Trophoblast cell (in vitro differentiated cells and primary cell): Measurements from ENCODE around the gene CASS4.

Source experiments
- DNase-seq, 2 donors: peaks; one replicate each; pipeline ENCODE4 v3.0.0-alpha.2; 2016
- H2AFZ ChIP-seq: 2 replicates; pipeline ENCODE4 v1.6.1; 2013; ENCODE audit warnings: low read length, moderate library complexity, mild to moderate bottlenecking; ENCODE audit not compliant: insufficient read depth, poor library complexity
- H2AK5ac ChIP-seq: 2 replicates; pipeline ENCODE4 v1.6.1; 2013; ENCODE audit warnings: mild to moderate bottlenecking, low read length
- H2BK120ac ChIP-seq: 2 replicates; pipeline ENCODE4 v1.6.1; 2013; ENCODE audit warnings: low read length, mild to moderate bottlenecking, moderate library complexity; ENCODE audit not compliant: insufficient read depth, poor library complexity
- H2BK12ac ChIP-seq: 2 replicates; pipeline ENCODE4 v1.6.1; 2013; ENCODE audit warnings: mild to moderate bottlenecking, low read length, moderate library complexity
- H2BK5ac ChIP-seq: 2 replicates; pipeline ENCODE4 v1.6.1; 2013; ENCODE audit warnings: low read length, low read depth, moderate library complexity, mild to moderate bottlenecking; ENCODE audit not compliant: poor library complexity
- H3K14ac ChIP-seq: 2 replicates; pipeline ENCODE4 v1.6.1; 2013; ENCODE audit warnings: mild to moderate bottlenecking, low read length
- H3K18ac ChIP-seq: 2 replicates; pipeline ENCODE4 v1.6.1; 2013; ENCODE audit warnings: mild to moderate bottlenecking, low read length
- H3K23ac ChIP-seq: 2 replicates; pipeline ENCODE4 v1.6.1; 2013; ENCODE audit warnings: low read length
- H3K27ac ChIP-seq: 2 replicates; pipeline ENCODE4 v1.5.1; 2013; ENCODE audit warnings: low read depth, mild to moderate bottlenecking, inconsistent platforms, low read length, moderate library complexity
- H3K27me3 ChIP-seq: 2 replicates; pipeline ENCODE4 v1.6.1; 2013; ENCODE audit warnings: inconsistent platforms, mild to moderate bottlenecking, low read length, moderate library complexity; ENCODE audit not compliant: insufficient read depth
- H3K36me3 ChIP-seq, 2 experiments: 1 replicate in 1 of 2; 2 replicates in 1 of 2; pipeline ENCODE4 v1.6.1; 2013; ENCODE audit warnings: low read length in 2 of 2, mild to moderate bottlenecking in 2 of 2, moderate library complexity in 1 of 2; ENCODE audit not compliant: insufficient read depth in 2 of 2, control insufficient read depth in 1 of 2
- H3K4ac ChIP-seq: 2 replicates; pipeline ENCODE4 v1.6.1; 2013; ENCODE audit warnings: low read depth, mild to moderate bottlenecking, low read length, moderate library complexity
- H3K4me1 ChIP-seq, 2 experiments: 1 replicate in 1 of 2; 2 replicates in 1 of 2; pipeline ENCODE4 v1.6.1; 2013; ENCODE audit warnings: low read length in 2 of 2, mild to moderate bottlenecking in 2 of 2, moderate library complexity in 1 of 2; ENCODE audit not compliant: insufficient read depth in 2 of 2, control insufficient read depth in 1 of 2
- H3K4me2 ChIP-seq: 2 replicates; pipeline ENCODE4 v1.6.1; 2013; ENCODE audit warnings: inconsistent platforms, mild to moderate bottlenecking, low read length, moderate library complexity
- H3K4me3 ChIP-seq: 2 replicates; pipeline ENCODE4 v1.5.1; 2013; ENCODE audit warnings: mild to moderate bottlenecking, low read depth, low read length, inconsistent platforms
- H3K79me1 ChIP-seq: one replicate; pipeline ENCODE4 v1.6.1; 2013; ENCODE audit warnings: low read length
- H3K79me2 ChIP-seq: 2 replicates; pipeline ENCODE4 v1.6.1; 2013; ENCODE audit warnings: low read length, mild to moderate bottlenecking; ENCODE audit not compliant: control insufficient read depth, insufficient read depth, poor library complexity
- H3K9ac ChIP-seq: 2 replicates; pipeline ENCODE4 v1.6.1; 2013; ENCODE audit warnings: mild to moderate bottlenecking, low read length
- H3K9me3 ChIP-seq: 2 replicates; pipeline ENCODE4 v1.6.1; 2013; ENCODE audit warnings: low read depth, mild to moderate bottlenecking, control low read depth, inconsistent platforms, low read length; ENCODE audit not compliant: insufficient read depth
- H4K12ac ChIP-seq: 2 replicates; pipeline ENCODE4 v1.6.1; 2013; ENCODE audit warnings: low read depth, mild to moderate bottlenecking, low read length, moderate library complexity
- H4K8ac ChIP-seq: 2 replicates; pipeline ENCODE4 v1.6.1; 2013; ENCODE audit warnings: low read depth, mild to moderate bottlenecking, low read length, moderate library complexity
- H4K91ac ChIP-seq: one replicate; pipeline ENCODE4 v1.6.1; 2013; ENCODE audit warnings: low read depth, mild to moderate bottlenecking, low read length, moderate library complexity
- WGBS: extraction: QIAGEN DNeasy Blood & Tissue Kit; methylation state at CpG from one replicate; pipeline ENCODE4 v1.1.7; 2013; ENCODE audit warnings: missing lambda C conversion rate; ENCODE audit not compliant: insufficient read length, insufficient coverage; ENCODE audit errors: extremely low coverage; 5-methylcytosine and 5-hydroxymethylcytosine counted together

The CASS4 gene

GRCh38 chr20:56417911-56418310 is 5.9 kb downstream of the CASS4 start:
- Histone ChIP-seq H3K79me2 (no peaks in the 10 kb centered on the region), H2BK120ac (no peak overlapping the region), H3K4me3 (no peak overlapping the region), H4K8ac (no peak overlapping the region), H3K9ac (no peak overlapping the region), H3K9me3 (no peaks in the 10 kb centered on the region), H3K4me2 (no peak overlapping the region), H4K12ac (no peak overlapping the region), H3K36me3 (no peaks in the 10 kb centered on the region), H2AFZ (no peak overlapping the region), H2BK5ac (no peak overlapping the region), H3K23ac (no peak overlapping the region), H3K4ac (no peak overlapping the region), H3K79me1 (no peaks in the 10 kb centered on the region), H3K14ac (no peak overlapping the region), H4K91ac (no peak overlapping the region), H2BK12ac (no peak overlapping the region), H3K27me3 (no peaks in the 10 kb centered on the region), H3K4me1 (peaks cover 3 to 8% of the 10 kb centered on the region in 2 experiments), H2AK5ac (no peak overlapping the region), H3K18ac (no peak overlapping the region), H3K27ac (no peak overlapping the region)
- no peak for DNase-seq
- no CpG with 5 or more reads among the region's 4 CpGs for WGBS

- H3K9ac ChIP-seq = no peak overlapping the region
- H3K4me1 ChIP-seq = peaks cover 3 to 8% of the 10 kb centered on the region in 2 experiments
- no peak overlapping the region for H3K23ac ChIP-seq
- H2AFZ ChIP-seq = no peak overlapping the region
- no peaks in the 10 kb centered on the region for H3K27me3 ChIP-seq
- H2AK5ac ChIP-seq = no peak overlapping the region
- no peak overlapping the region for H3K4ac ChIP-seq
- no peak overlapping the region for H2BK120ac ChIP-seq
- no peak overlapping the region for H2BK12ac ChIP-seq
- no peak overlapping the region for H3K27ac ChIP-seq
- H3K36me3 ChIP-seq = no peaks in the 10 kb centered on the region
- no peak overlapping the region for H4K91ac ChIP-seq
- H3K4me2 ChIP-seq = no peak overlapping the region
- H3K79me2 ChIP-seq = no peaks in the 10 kb centered on the region
- no CpG with 5 or more reads among the region's 11 CpGs for WGBS
- no peaks in the 10 kb centered on the region for H3K79me1 ChIP-seq
- H4K12ac ChIP-seq = no peak overlapping the region
- H3K9me3 ChIP-seq = no peaks in the 10 kb centered on the region
- H3K14ac ChIP-seq = no peak overlapping the region
- no peak overlapping the region for H4K8ac ChIP-seq
- H2BK5ac ChIP-seq = no peak overlapping the region
- H3K4me3 ChIP-seq = no peak overlapping the region
- H3K18ac ChIP-seq = no peak overlapping the region
- no peak for DNase-seq
Observed at GRCh38 chr20:56418385-56418861, 6.4 kb downstream of the CASS4 start.

DNA sequence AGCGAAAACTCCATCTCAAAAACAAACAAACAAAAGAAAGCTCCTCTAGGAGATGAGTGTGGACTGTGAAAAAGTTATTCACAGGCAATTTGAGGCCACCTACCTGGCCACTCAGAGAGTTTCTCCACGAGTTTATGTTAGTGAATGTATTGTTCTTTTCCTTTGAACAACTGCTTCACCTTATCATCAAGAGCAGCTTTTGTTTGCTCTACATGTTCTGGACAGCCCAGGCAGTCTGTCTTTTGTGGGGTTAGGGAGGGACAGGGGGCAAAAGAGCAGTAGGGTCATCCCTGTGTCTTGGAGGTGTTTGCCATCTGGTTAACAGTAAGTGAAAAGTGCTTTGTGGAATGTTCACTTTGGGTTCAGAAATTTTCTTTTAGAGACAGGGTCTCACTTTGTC is 8.0 kb downstream of the CASS4 start:
- Histone ChIP-seq H3K14ac (no peak overlapping the region), H4K12ac (no peak overlapping the region), H4K8ac (no peak overlapping the region), H3K23ac (no peak overlapping the region), H2BK12ac (no peak overlapping the region), H2AFZ (no peak overlapping the region), H3K9me3 (no peaks in the 10 kb centered on the region), H3K27me3 (no peaks in the 10 kb centered on the region), H3K4me1 (peaks cover 3 to 8% of the 10 kb centered on the region in 2 experiments), H3K79me2 (no peaks in the 10 kb centered on the region), H2AK5ac (no peak overlapping the region), H3K79me1 (no peaks in the 10 kb centered on the region), H2BK120ac (no peak overlapping the region), H3K4me3 (no peak overlapping the region), H3K36me3 (no peaks in the 10 kb centered on the region), H3K18ac (no peak overlapping the region), H3K9ac (no peak overlapping the region), H3K27ac (no peak overlapping the region), H3K4me2 (no peak overlapping the region), H3K4ac (no peak overlapping the region), H2BK5ac (no peak overlapping the region), H4K91ac (no peak overlapping the region)
- no peak for DNase-seq
- no CpG with 5 or more reads among the region's 2 CpGs for WGBS

GRCh38 chr20:56420940-56421688 is 9.1 kb downstream of the CASS4 start:
- WGBS = no CpG with 5 or more reads among the region's 11 CpGs
- no peak overlapping the region for H2BK5ac ChIP-seq

More at GRCh38 chr20:56420940-56421688, 9.1 kb downstream of the CASS4 start:
- H3K14ac ChIP-seq = no peak overlapping the region
- no peak overlapping the region for H3K18ac ChIP-seq
- no peaks in the 10 kb centered on the region for H3K79me1 ChIP-seq
- H2BK120ac ChIP-seq = no peak overlapping the region
- no peak overlapping the region for H4K91ac ChIP-seq
- H4K12ac ChIP-seq = no peak overlapping the region
- no peak overlapping the region for H3K23ac ChIP-seq
- no peak overlapping the region for H2BK12ac ChIP-seq
- peaks cover 3 to 8% of the 10 kb centered on the region in 2 experiments for H3K4me1 ChIP-seq
- no peaks in the 10 kb centered on the region for H3K36me3 ChIP-seq
- H3K9ac ChIP-seq = no peak overlapping the region
- H4K8ac ChIP-seq = no peak overlapping the region
- H3K27ac ChIP-seq = no peak overlapping the region
- H3K4ac ChIP-seq = no peak overlapping the region
- no peak overlapping the region for H2AK5ac ChIP-seq
- no peak overlapping the region for H3K4me2 ChIP-seq
- no peak overlapping the region for H2AFZ ChIP-seq
- no peaks in the 10 kb centered on the region for H3K79me2 ChIP-seq
- H3K4me3 ChIP-seq = no peak overlapping the region
- DNase-seq = no peak
- H3K27me3 ChIP-seq = no peaks in the 10 kb centered on the region
- no peaks in the 10 kb centered on the region for H3K9me3 ChIP-seq
